Ectodermal cell (in vitro differentiated cells): ENCODE results near the gene DNPH1.

Source experiments
- H3K27ac ChIP-seq: 2 replicates; pipeline ENCODE4 v1.7.0; 2013; ENCODE audit warnings: mild to moderate bottlenecking, low read depth, low read length; ENCODE audit not compliant: insufficient read depth, poor library complexity, severe bottlenecking
- H3K27me3 ChIP-seq: 2 replicates; pipeline ENCODE4 v1.7.0; 2013; ENCODE audit warnings: mild to moderate bottlenecking, low read length; ENCODE audit not compliant: insufficient read depth, control insufficient read depth, poor library complexity, severe bottlenecking
- H3K36me3 ChIP-seq: one replicate; pipeline ENCODE4 v1.7.0; 2013; ENCODE audit warnings: low read length; ENCODE audit not compliant: control insufficient read depth, insufficient read depth
- H3K4me1 ChIP-seq: one replicate; pipeline ENCODE4 v1.7.0; 2013; ENCODE audit warnings: low read length; ENCODE audit not compliant: control insufficient read depth, insufficient read depth
- H3K4me3 ChIP-seq: 2 replicates; pipeline ENCODE4 v1.7.0; 2013; ENCODE audit warnings: low read depth, low read length, control low read depth; ENCODE audit not compliant: insufficient read depth
- H3K9me3 ChIP-seq: 2 replicates; pipeline ENCODE4 v1.7.0; 2013; ENCODE audit warnings: mild to moderate bottlenecking, low read length, moderate library complexity; ENCODE audit not compliant: control insufficient read depth
- WGBS, 2 experiments: methylation state at CpG; one replicate each; pipeline ENCODE4 v1.1.7; 2013; ENCODE audit warnings: missing lambda C conversion rate in 2 of 2; 5-methylcytosine and 5-hydroxymethylcytosine counted together

DNPH1 gene

DNA sequence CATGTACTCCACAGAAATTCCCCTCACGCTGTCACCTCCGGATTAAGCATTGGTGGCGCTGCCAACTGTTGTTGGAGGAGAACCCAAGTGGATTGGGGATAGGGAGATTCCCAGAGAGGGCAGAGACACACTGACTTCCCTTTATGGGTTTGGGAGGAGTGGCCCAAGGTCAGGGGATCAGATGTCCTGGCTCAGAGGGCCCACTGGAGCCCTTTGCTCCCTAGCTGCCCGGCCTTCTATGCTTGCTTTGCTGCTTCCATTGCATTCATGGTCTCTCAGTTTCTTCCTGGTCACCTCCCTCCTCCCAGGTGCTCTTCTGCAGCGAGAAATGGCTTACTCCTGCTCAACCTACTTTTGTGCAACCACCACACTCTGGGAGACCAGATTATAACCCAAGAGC lies 32.9 kb downstream of the DNPH1 start:
- Histone ChIP-seq H3K27me3 (no peaks in the 10 kb centered on the region), H3K9me3 (no peaks in the 10 kb centered on the region), H3K36me3 (peaks cover 4% of the 10 kb centered on the region), H3K4me1 (no peaks in the 10 kb centered on the region), H3K4me3 (no peak overlapping the region), H3K27ac (no peak overlapping the region)
- 87 to 91% methylated on average over 5 of the region's 5 CpGs for WGBS, 2 experiments

DNA sequence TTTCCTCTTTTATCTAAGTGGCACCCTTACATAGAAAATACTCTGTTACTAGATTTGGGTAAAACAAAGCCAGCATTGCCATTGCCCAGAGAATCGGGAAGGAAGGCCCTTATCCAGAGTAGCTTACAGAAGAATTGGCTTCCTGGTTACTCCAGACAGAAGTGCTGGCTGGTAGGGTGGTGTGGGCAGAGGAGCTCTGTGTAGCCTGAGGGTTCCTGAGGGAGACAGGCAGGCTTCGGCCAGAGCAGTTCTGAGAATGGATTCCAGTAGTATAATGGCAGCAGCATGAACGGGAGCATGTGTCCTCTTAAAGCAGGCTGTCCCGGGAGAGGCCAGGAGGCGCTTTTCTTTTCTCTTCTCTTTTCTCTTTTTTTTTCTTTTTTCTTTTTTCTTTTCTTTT lies 35.4 kb downstream of the DNPH1 start:
- 90 to 91% methylated on average over 5 of the region's 5 CpGs for WGBS, 2 experiments
- H3K9me3 ChIP-seq = no peaks in the 10 kb centered on the region
- no peaks in the 10 kb centered on the region for H3K27me3 ChIP-seq
- no peak overlapping the region for H3K4me3 ChIP-seq
- H3K4me1 ChIP-seq = no peaks in the 10 kb centered on the region
- H3K36me3 ChIP-seq = peaks cover 4% of the 10 kb centered on the region
- no peak overlapping the region for H3K27ac ChIP-seq

DNA sequence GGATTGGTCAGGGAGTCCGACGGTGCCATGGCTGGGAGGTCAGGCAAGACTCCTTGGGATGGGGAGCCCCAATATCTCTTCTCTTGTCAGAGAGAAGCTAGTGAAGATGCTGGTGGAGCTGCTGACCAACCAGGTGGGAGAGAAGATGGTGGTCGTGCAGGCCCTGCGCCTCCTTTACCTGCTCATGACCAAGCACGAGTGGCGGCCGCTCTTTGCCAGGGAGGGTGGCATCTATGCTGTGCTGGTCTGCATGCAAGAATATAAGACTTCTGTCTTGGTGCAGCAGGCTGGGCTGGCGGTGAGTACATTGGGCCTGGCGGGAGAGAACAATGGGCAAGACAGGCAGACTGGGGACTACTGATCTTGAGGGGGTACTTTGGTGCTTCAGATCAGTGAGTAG lies 36.4 kb downstream of the DNPH1 start:
- Histone ChIP-seq H3K4me3 (no peak overlapping the region), H3K27ac (no peak overlapping the region), H3K4me1 (no peaks in the 10 kb centered on the region), H3K27me3 (no peaks in the 10 kb centered on the region), H3K9me3 (no peaks in the 10 kb centered on the region), H3K36me3 (peaks cover under 1% of the 10 kb centered on the region)
- 93 to 95% methylated on average over 9 of the region's 9 CpGs for WGBS, 2 experiments

- H3K36me3 ChIP-seq = peaks cover 18% of the 10 kb centered on the region
- 94 to 95% methylated on average over 6 of the region's 6 CpGs for WGBS, 2 experiments
Measured at GRCh38 chr6:43189776-43190304, 39.4 kb downstream of the DNPH1 start.

DNA sequence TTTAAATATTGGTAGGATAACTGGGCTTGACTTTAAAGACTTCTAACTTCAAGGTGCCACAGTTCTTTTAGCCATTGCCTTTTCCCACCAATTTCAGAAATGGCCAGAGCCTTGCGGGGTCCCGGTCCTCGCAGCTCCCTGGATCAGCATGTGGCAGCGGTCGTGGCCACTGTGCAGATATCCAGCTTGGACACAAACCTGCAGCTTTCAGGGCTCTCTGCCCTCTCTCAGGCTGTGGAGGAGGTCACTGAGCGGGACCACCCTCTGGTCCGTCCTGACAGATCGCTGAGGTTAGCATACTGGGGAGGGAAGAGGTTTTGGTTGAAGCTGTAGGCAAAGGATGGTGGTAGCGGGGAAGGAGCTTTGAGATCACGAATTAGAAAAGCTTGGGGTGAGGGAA lies 40.9 kb downstream of the DNPH1 start:
- Histone ChIP-seq H3K9me3 (no peaks in the 10 kb centered on the region), H3K27me3 (no peaks in the 10 kb centered on the region), H3K27ac (no peak overlapping the region), H3K36me3 (peaks cover 18% of the 10 kb centered on the region), H3K4me1 (no peaks in the 10 kb centered on the region), H3K4me3 (no peak overlapping the region)
- WGBS, 2 experiments = 89 to 90% methylated on average over 10 of the region's 10 CpGs

More at GRCh38 chr6:43189776-43190304, 39.4 kb downstream of the DNPH1 start:
- H3K4me1 ChIP-seq = no peaks in the 10 kb centered on the region
- no peak overlapping the region for H3K4me3 ChIP-seq
- H3K9me3 ChIP-seq = no peaks in the 10 kb centered on the region
- no peak overlapping the region for H3K27ac ChIP-seq
- H3K27me3 ChIP-seq = no peaks in the 10 kb centered on the region

GRCh38 chr6:43187821-43188220 lies 41.5 kb downstream of the DNPH1 start:
- no peaks in the 10 kb centered on the region for H3K4me1 ChIP-seq
- H3K36me3 ChIP-seq = peaks cover 18% of the 10 kb centered on the region
- WGBS, 2 experiments = 92 to 93% methylated on average over 7 of the region's 7 CpGs
- H3K27me3 ChIP-seq = no peaks in the 10 kb centered on the region
- H3K27ac ChIP-seq = no peak overlapping the region
- no peak overlapping the region for H3K4me3 ChIP-seq
- H3K9me3 ChIP-seq = no peaks in the 10 kb centered on the region

DNA sequence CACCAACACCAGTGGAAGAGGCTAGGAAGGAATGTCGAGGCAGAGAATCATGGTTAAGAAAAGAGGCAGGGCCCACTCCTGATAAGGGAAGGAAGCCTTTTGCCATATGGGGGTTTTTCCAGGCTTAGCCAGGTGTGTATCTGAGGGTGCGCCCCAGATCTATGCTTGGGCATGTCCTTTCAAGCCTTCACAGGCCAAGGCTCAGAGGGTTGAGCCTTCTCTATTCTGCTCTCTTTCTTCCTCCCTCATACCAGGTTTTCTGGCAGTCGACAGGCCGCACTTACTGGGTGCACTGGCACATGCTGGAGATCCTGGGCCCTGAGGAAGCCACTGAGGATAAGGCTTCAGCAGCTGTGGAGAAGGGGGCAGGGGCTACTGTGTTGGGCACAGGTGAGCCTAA lies 42.6 kb downstream of the DNPH1 start:
- no peaks in the 10 kb centered on the region for H3K27me3 ChIP-seq
- WGBS, 2 experiments = 89 to 95% methylated on average over 4 of the region's 4 CpGs
- H3K4me1 ChIP-seq = no peaks in the 10 kb centered on the region
- no peak overlapping the region for H3K4me3 ChIP-seq
- peaks cover 18% of the 10 kb centered on the region for H3K36me3 ChIP-seq
- no peak overlapping the region for H3K27ac ChIP-seq
- no peaks in the 10 kb centered on the region for H3K9me3 ChIP-seq

GRCh38 chr6:43186019-43186418 lies 43.3 kb downstream of the DNPH1 start:
- Histone ChIP-seq H3K4me1 (peaks cover 3% of the 10 kb centered on the region), H3K9me3 (no peaks in the 10 kb centered on the region), H3K27ac (no peak overlapping the region), H3K4me3 (no peak overlapping the region), H3K36me3 (peaks cover 18% of the 10 kb centered on the region), H3K27me3 (no peaks in the 10 kb centered on the region)
- 97% methylated on average over 14 of the region's 14 CpGs for WGBS, 2 experiments

DNA sequence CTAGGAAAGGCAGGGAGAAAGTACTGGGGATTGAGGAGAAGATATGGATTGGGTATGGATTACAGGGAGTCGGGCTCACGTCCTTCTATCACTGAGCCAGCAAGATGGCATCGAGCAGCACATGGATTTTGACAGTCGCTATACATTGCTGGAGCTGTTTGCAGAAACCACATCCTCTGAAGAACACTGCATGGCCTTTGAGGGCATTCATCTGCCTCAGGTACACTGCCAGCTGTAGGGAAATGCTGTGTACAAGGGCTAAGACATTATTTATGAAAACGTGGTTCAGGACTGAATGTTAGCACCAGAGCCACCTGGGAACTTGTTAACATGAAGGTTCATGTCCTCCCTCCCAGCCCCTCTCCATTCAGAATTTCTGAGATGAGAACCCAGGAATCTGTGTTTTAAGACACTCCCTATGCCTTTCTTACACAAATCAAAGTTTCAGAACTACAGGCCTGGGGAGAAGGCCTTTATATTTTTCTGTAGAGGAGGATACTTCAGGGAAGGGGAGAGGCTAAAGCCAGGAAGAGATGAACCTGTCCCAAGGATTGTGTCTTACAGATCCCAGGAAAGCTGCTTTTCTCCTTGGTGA lies 43.8 kb downstream of the DNPH1 start:
- WGBS, 2 experiments = 89 to 92% methylated on average over 5 of the region's 5 CpGs
- Histone ChIP-seq H3K36me3 (peaks cover 18% of the 10 kb centered on the region), H3K27me3 (no peaks in the 10 kb centered on the region), H3K27ac (no peak overlapping the region), H3K4me3 (no peak overlapping the region), H3K4me1 (peaks cover 6% of the 10 kb centered on the region), H3K9me3 (no peaks in the 10 kb centered on the region)

GRCh38 chr6:43184268-43184985 lies 44.9 kb downstream of the DNPH1 start:
- no peak overlapping the region for H3K4me3 ChIP-seq
- H3K27me3 ChIP-seq = no peaks in the 10 kb centered on the region
- peaks cover 21% of the 10 kb centered on the region for H3K36me3 ChIP-seq
- H3K27ac ChIP-seq = no peak overlapping the region
- H3K4me1 ChIP-seq = peaks cover 6% of the 10 kb centered on the region
- no peaks in the 10 kb centered on the region for H3K9me3 ChIP-seq
- 94 to 95% methylated on average over 21 of the region's 21 CpGs for WGBS, 2 experiments
